SJSA1 (cell line): Measurements from ENCODE around the gene SEC24C. TPM values are rescaled to one million over a fixed set of nuclear protein-coding genes. Genes with fewer than 3 reads are reported as not detected.
"Not testable (repeated sequence)": the region's sequence is repeated elsewhere in the genome, so short reads cannot be mapped to it uniquely, and the experiment has no call there.

Experiments
- DNase-seq, 2 experiments: peaks; one replicate each; pipeline ENCODE4 v3.0.0-alpha.2; 2015 to 2020; ENCODE audit warnings: low spot score in 2 of 2, low read depth in 1 of 2
- H3K27ac ChIP-seq: fragments of 250-450 bp; sonication (Bioruptor Pico); 2 replicates; pipeline ENCODE4 v1.5.1; 2020; ENCODE audit warnings: mild to moderate bottlenecking, moderate library complexity
- H3K27me3 ChIP-seq: fragments of 250-450 bp; sonication (Bioruptor Pico); replicated peaks from 2 replicates; pipeline ENCODE4 v1.5.1; 2020; ENCODE audit warnings: mild to moderate bottlenecking, moderate library complexity
- H3K36me3 ChIP-seq: fragments of 250-450 bp; sonication (Bioruptor Pico); 2 replicates; pipeline ENCODE4 v1.5.1; 2020; ENCODE audit warnings: mild to moderate bottlenecking
- H3K4me1 ChIP-seq: fragments of 250-450 bp; sonication (Bioruptor Pico); replicated peaks from 2 replicates; pipeline ENCODE4 v1.6.1; 2021; ENCODE audit warnings: mild to moderate bottlenecking
- H3K4me3 ChIP-seq: fragments of 250-450 bp; sonication (Bioruptor Pico); 2 replicates; pipeline ENCODE4 v1.5.1; 2020; ENCODE audit warnings: mild to moderate bottlenecking
- H3K9me3 ChIP-seq: fragments of 250-450 bp; sonication (Bioruptor Pico); replicated peaks from 2 replicates; pipeline ENCODE4 v1.5.1; 2020; ENCODE audit warnings: mild to moderate bottlenecking
- total RNA-seq: library from RNA; depleted of rRNA; stranded (reverse); fragments of >200 nt; shearing (Covaris generic); gene quantifications from 2 replicates; pipeline ENCODE4 v1.2.3, GENCODE V29; 2014

The SEC24C gene
- total RNA-seq, 1 experiment from 2014 or later, result 66.5 TPM

DNA sequence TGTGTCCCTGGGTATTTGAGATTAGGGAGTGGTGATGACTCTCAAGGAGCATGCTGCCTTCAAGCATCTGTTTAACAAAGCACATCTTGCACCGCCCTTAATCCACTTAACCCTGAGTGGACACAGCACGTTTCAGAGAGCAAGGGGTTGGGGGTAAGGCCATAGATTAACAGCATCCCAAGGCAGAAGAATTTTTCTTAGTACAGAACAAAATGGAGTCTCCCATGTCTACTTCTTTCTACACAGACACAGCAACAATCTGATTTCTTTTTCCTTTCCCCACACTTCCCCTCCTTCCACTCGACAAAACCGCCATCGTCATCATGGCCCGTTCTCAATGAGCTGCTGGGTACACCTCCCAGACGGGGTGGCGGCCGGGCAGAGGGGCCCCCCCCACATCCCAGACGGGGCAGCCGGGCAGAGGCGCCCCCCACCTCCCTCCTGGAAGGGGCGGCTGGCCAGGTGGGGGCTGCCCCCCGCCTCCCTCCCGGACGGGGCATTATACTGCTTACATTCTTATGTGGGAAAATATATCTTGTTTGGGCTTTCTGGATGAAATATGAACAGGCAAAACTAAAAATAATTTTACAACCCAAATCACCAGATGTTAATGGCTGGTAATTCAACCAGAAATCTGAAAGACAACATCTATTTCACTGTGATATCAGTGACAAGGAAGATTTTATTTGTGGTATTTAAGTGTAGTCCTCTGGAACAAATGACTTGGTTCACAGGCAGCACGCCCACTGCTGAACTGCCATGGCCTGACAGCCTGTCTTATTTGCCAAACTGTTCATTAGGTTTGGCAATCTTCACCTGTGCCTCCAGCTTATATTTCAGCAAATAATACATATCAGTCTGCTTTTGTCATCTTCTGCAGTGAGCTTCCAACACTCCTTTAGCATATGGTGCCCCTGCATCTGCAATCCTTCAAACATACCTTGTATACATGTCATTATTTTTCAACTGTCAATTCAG, 28.7 kb upstream of the SEC24C start:
- H3K36me3 ChIP-seq, result peaks cover 38% of the 10 kb centered on the region
- H3K27ac ChIP-seq, DNase-seq, H3K4me3 ChIP-seq, H3K27me3 ChIP-seq, H3K9me3 ChIP-seq, H3K4me1 ChIP-seq: not testable (repeated sequence)

GRCh38 chr10:73716251-73716650, 27.9 kb upstream of the SEC24C start:
- no peak for DNase-seq
- Histone ChIP-seq H3K36me3 (peaks cover 38% of the 10 kb centered on the region), H3K4me3 (no peak overlapping the region), H3K27ac (no peak overlapping the region), H3K27me3 (no peaks in the 10 kb centered on the region), H3K9me3 (no peaks in the 10 kb centered on the region), H3K4me1 (peaks cover 13% of the 10 kb centered on the region)

- peaks cover 15% of the 10 kb centered on the region for H3K4me1 ChIP-seq
- H3K9me3 ChIP-seq, result no peaks in the 10 kb centered on the region
- peaks cover 48% of the 10 kb centered on the region for H3K36me3 ChIP-seq
- no peak overlapping the region for H3K4me3 ChIP-seq
- no peak overlapping the region for H3K27ac ChIP-seq
- no peaks in the 10 kb centered on the region for H3K27me3 ChIP-seq
- DNase-seq, result no peak
These were observed 26.6 kb upstream of the SEC24C start for GRCh38 chr10:73717556-73717955.

DNA sequence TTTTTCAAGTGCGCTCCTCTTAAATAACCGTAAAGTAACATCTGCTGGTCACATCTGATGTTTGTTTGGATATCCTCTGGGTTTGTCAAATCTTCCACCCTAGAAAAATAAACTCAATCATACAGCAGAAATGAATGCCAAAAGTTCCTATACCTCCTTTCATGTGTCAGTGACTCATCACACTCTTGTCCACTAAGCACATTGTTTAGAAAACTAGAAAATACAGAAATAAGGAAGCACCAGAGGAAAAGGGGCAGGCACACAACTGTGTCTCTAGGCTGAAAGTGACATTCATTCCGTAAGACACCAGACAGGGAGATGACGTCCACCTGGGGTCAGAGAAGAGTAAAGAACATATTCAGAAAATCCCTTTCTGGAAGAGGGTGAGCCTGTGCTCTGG, 23.6 kb upstream of the SEC24C start:
- not testable (repeated sequence) for H3K9me3 ChIP-seq, H3K27me3 ChIP-seq, H3K27ac ChIP-seq, H3K4me3 ChIP-seq
- Histone ChIP-seq H3K36me3 (peaks cover 43% of the 10 kb centered on the region), H3K4me1 (peaks cover 15% of the 10 kb centered on the region)
- peak in 1 of 2 experiments; percentile 83 for DNase-seq

GRCh38 chr10:73723516-73723915, 20.7 kb upstream of the SEC24C start:
- Histone ChIP-seq H3K4me3 (no peak overlapping the region), H3K9me3 (no peaks in the 10 kb centered on the region), H3K36me3 (peaks cover 36% of the 10 kb centered on the region), H3K4me1 (peaks cover 15% of the 10 kb centered on the region), H3K27me3 (no peaks in the 10 kb centered on the region), H3K27ac (no peak overlapping the region)
- no peak for DNase-seq

DNA sequence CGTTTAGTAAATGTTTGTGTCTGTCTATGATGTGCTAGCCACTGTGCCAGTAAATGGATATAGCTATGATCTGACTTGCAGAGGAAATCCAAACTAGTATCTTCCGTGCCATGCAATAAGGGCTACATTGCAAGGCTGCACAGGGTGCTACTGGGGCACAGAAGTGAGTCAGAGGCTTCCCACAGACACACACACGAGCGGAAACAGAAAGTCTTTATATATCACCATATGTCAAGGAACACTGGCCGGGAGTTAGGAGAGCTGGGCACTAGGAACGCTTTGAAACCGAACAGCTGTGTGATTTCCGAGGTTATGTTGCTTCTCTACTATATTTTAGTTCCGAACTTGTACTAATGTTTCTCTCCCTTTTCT, 14.4 kb upstream of the SEC24C start:
- H3K9me3 ChIP-seq, H3K4me1 ChIP-seq, H3K27me3 ChIP-seq: not testable (repeated sequence)
- H3K27ac ChIP-seq, result peak overlapping the region; percentile 56
- DNase-seq, result peak in 1 of 2 experiments; percentile 52
- peak overlapping the region; percentile 74 for H3K4me3 ChIP-seq
- peaks cover 24% of the 10 kb centered on the region for H3K36me3 ChIP-seq

DNA sequence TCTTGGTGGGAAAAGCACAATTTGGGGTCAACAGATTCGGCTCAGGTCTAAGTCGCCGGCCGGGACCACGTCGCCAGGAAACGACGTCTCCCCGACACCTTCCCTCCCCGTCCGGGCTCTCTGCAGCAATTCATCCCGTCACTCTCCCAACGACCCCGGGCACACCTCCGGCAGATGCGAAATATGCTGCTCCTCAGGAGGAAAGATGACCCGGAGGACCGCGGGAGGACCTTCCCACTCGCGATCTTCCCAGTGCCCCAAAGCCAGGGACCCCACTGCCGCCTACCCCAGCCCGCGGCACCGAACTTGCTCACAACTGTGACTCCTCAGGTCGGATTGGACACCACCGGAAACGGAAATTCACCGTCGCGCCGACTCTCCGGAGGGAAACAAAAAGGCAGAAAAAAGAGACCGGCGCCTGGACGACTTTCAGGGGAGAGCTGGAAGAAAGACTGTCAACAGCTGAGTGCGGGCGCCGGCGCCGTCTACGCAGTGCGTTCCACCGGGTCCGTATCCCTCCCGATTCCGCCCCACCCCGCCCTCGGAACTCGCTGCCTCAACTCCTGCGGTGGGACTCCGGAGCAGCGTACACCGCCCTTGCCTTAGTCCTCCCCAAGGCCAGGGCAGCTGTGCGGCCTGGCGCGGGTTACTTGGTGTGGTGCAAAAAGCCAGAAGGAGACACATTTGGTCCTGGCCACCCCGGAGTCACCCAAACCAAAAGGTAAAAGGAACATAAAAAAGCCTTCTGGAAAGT, 13.8 kb upstream of the SEC24C start:
- peak overlapping the region; percentile 56 for H3K27ac ChIP-seq
- peak; percentile 89 to 96 for DNase-seq
- no peaks in the 10 kb centered on the region for H3K27me3 ChIP-seq
- peaks cover 24% of the 10 kb centered on the region for H3K36me3 ChIP-seq
- H3K4me3 ChIP-seq, result peak overlapping the region; percentile 74
- H3K9me3 ChIP-seq, result no peaks in the 10 kb centered on the region
- no peaks in the 10 kb centered on the region; the same call in 1 of the 2 replicates for H3K4me1 ChIP-seq

DNA sequence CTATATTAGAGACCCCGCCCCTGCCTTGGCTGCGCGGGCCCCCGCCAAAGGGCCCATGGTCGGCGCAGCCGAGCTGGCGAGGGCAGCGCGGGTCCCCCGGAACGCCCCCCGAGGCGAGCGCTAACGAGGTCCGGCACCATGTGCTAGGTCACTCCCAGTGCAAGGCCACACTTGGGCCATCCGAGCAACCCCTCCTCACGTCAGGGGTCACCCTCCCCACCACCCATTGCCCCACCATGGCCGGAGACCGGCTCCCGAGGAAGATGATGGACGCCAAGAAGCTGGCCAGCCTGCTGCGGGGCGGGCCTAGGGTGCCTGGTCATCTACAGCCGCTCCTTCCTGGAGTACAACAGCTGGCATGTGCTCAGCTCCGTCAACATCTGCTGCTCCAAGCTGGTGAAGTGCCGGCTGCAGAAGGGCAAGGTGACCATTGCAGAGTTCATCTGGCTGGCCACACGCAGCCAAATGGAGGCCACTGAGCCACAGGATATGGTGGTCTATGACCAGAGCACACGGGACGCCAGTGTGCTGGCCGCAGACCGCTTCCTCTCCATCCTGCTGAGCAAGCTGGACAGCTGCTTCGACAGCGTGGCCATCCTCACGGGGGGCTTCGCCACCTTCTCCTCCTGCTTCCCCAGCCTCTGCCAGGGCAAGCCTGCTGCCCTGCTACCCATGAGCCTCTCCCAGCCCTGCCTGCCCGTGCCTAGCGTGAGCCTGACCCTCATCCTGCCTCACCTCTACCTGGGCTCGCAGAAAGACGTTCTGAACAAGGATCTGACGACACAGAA, 12.4 kb upstream of the SEC24C start:
- peak in 1 of 2 experiments; percentile 37 for DNase-seq
- H3K9me3 ChIP-seq, result no peaks in the 10 kb centered on the region
- H3K4me1 ChIP-seq, result no peaks in the 10 kb centered on the region; the same call in 1 of the 2 replicates
- peaks cover 14% of the 10 kb centered on the region for H3K36me3 ChIP-seq
- no peaks in the 10 kb centered on the region for H3K27me3 ChIP-seq
- H3K27ac ChIP-seq, result no peak overlapping the region
- no peak overlapping the region for H3K4me3 ChIP-seq

DNA sequence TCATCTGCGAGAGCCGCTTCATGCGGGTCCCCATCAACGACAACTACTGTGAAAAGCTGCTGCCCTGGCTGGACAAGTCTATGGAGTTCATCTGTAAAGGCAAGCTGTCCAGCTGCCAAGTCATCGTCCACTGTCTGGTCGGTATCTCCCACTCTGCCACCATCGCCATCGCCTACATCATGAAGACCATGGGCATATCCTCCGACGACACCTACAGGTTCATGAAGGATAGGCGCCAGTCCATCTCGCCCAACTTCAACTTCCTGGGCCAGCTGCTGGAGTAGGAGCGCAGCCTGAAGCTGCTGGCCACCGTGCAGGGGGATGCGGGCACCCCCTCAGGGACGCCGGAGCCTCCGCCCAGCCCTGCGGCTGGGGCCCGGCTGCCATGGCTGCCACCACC, 11.7 kb upstream of the SEC24C start:
- Histone ChIP-seq H3K36me3 (peaks cover 14% of the 10 kb centered on the region), H3K27ac (no peak overlapping the region), H3K4me3 (no peak overlapping the region), H3K4me1 (no peaks in the 10 kb centered on the region; the same call in 1 of the 2 replicates), H3K9me3 (no peaks in the 10 kb centered on the region), H3K27me3 (no peaks in the 10 kb centered on the region)
- peak in 1 of 2 experiments; percentile 37 for DNase-seq

DNA sequence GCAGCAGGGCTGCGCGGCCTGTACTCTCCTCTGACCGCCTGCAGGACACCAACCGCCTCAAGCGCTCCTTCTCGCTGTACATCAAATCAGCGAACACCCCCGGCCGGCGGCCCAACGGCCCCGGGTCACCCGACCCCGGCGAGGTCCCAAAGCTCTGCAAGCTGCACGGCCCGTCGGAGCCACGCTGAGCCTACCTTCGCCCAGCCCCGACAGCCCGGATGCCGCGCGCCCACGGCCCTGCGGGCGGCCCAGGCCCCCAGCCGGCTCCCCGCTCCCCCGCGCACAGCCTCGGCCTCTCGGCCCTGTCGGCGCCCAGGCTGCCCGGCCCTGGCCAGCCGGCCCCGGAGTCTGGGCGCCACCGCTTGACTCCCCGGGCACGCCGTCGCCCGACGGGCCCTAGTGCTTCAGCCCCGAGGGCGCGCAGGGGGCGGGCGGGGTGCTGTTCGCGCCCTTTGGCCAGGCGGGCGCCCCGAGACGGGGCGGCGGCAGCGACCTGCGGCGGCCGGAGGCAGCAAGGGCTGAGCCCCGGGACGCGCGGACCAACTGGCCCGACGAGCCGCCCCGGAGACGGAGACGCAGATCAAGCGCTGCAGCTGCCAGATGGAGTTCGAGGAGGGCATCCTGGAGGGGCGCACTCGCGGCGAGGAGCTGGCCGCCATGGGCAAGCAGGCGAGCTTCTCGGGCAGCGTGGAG, 11.1 kb upstream of the SEC24C start:
- Histone ChIP-seq H3K4me3 (no peak overlapping the region), H3K4me1 (no peaks in the 10 kb centered on the region; the same call in 1 of the 2 replicates), H3K27me3 (no peaks in the 10 kb centered on the region), H3K36me3 (peaks cover 12% of the 10 kb centered on the region), H3K27ac (no peak overlapping the region), H3K9me3 (no peaks in the 10 kb centered on the region)
- DNase-seq, result peak in 1 of 2 experiments; percentile 42

DNA sequence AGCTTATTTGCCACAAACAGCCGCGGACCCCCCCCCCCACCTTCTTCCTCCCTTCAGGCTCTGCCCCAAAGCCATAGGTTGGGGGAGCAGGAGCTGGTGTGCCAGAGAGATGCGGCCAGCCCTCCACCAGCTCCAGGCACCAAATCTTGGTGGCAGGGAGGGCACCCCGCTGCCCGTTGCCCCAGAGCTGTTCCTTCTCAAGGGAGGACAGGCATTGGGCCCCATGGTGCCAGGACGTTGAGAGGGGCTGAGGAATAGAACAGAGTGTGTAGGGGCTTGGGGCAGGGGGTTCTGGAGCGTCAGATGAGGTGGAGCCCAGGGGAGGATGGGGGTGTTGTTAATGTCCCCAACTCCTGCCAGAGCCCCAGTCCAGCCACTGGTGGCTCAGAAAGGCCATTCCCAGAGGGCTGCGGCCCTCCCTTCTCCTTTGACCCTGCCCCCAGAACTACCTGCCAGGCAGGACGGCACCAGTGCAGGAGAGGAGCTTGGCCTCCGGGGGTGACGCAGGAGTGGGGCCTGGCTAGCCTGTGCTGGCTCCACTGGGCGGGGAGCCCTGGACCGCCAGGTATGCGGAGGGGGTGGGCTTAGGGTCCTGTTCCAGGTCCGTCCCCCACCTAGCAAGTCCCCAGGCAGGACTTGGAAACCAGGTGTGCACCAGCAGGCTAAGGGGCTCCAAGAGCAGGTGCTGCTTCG, 10.0 kb upstream of the SEC24C start:
- Histone ChIP-seq H3K27ac (no peak overlapping the region), H3K9me3 (no peaks in the 10 kb centered on the region), H3K4me3 (no peak overlapping the region), H3K27me3 (no peaks in the 10 kb centered on the region), H3K4me1 (no peaks in the 10 kb centered on the region; the same call in 1 of the 2 replicates), H3K36me3 (peaks cover 10% of the 10 kb centered on the region)
- peak in 1 of 2 experiments; percentile 38 for DNase-seq

DNA sequence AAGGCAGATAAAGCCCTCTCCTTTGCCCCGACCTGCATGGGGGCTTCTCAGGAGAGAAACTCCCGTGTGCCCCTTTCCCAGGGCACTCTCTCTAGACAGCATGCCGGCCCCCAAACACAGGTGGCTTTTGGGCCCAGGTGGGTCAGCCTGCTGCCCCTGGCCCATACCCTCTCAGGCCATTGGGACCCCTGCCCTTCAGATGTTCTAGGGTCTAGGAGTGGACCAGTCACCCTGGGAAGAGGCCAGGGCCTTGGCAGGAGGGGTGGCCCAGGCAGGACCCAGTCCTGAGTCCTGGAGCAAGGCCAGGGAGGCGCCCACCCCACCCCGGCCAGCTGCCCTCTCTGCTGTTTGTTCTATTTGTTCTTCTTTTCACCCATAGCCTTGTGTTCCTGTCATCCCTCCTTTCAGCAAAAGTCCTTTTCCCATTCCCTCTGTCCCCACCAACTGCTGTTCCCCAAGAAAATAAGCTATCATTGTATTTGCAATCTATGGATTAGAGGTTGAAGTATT, 9.3 kb upstream of the SEC24C start:
- peaks cover 10% of the 10 kb centered on the region for H3K36me3 ChIP-seq
- no peaks in the 10 kb centered on the region for H3K27me3 ChIP-seq
- peak in 1 of 2 experiments; percentile 26 for DNase-seq
- no peaks in the 10 kb centered on the region for H3K9me3 ChIP-seq
- no peaks in the 10 kb centered on the region; the same call in 1 of the 2 replicates for H3K4me1 ChIP-seq
- H3K27ac ChIP-seq, result no peak overlapping the region
- H3K4me3 ChIP-seq, result no peak overlapping the region
